Prostate gland (tissue), 2 donors: Measurements from ENCODE around the gene SPIRE2. TPM values are rescaled to one million over a fixed set of nuclear protein-coding genes. Genes with fewer than 3 reads are reported as not detected.

Experiments
- DNase-seq: peaks from one replicate; pipeline ENCODE4 v3.0.0-alpha.2; 2019; ENCODE audit warnings: low spot score
- H3K27ac ChIP-seq, 2 donors: fragments of 200-600 bp; sonication (generic); 2 replicates each; pipeline ENCODE4 v1.5.1; 2017 to 2019
- H3K27me3 ChIP-seq: fragments of 200-600 bp; sonication (generic); replicated peaks from 2 replicates; pipeline ENCODE4 v1.5.1; 2019; ENCODE audit not compliant: insufficient read depth
- H3K36me3 ChIP-seq, 2 donors: fragments of 200-600 bp; sonication (generic); 1 replicate in 1 of 2; 2 replicates in 1 of 2; pipeline versions ENCODE4 v1.5.1 to v1.8.1; 2017 to 2019
- H3K4me1 ChIP-seq: fragments of 200-600 bp; sonication (generic); replicated peaks from 2 replicates; pipeline ENCODE4 v1.5.1; 2019
- H3K4me3 ChIP-seq, 2 donors: fragments of 200-600 bp; sonication (generic); 2 replicates each; pipeline ENCODE4 v1.5.1; 2017 to 2019
- H3K9me3 ChIP-seq: fragments of 200-600 bp; sonication (generic); 2 replicates; pipeline ENCODE4 v1.5.1; 2017
- CTCF ChIP-seq, 4 experiments: fragments of 200-600 bp in 2 of 4; fragments of 450-650 bp in 2 of 4; sonication (generic) in 2 of 4; IDR thresholded peaks; 1 replicate in 3 of 4; 2 replicates in 1 of 4; pipeline ENCODE4 v1.5.1; 2016 to 2019; ENCODE audit warnings: antibody characterized with exemption in 4 of 4, mild to moderate bottlenecking in 2 of 4, moderate library complexity in 2 of 4
- POLR2A ChIP-seq: fragments of 450-650 bp; IDR thresholded peaks from one replicate; pipeline ENCODE4 v1.6.1; 2016; ENCODE audit warnings: antibody characterized with exemption, mild to moderate bottlenecking
- POLR2AphosphoS5 ChIP-seq: sonication (generic); formaldehyde crosslinking; IDR thresholded peaks from one replicate; pipeline ENCODE4 v1.6.1; 2017; ENCODE audit warnings: antibody characterized with exemption
- WGBS: methylation state at CpG from one replicate; pipeline ENCODE4 v1.1.5; 2018; 5-methylcytosine and 5-hydroxymethylcytosine counted together
- intact Hi-C: fragments of 100-400 bp; cut with DNase I; formaldehyde crosslinking; loops from one replicate; pipeline ENCODE4 v1.14.2; 2022
- total RNA-seq, 2 donors: library from RNA; depleted of rRNA; stranded (reverse); fragments of >200 nt; gene quantifications; one replicate each; pipeline ENCODE4 v1.1.0, GENCODE V29; 2016

The SPIRE2 gene
- total RNA-seq, 2 donors from 2014 or later: 13.7 to 15.5 TPM

- 54% methylated on average over 26 of the region's 26 CpGs for WGBS
- Histone ChIP-seq H3K27me3 (no peaks in the 10 kb centered on the region), H3K4me3 (no peak overlapping the region), H3K36me3 (no peaks in the 10 kb centered on the region), H3K4me1 (no peaks in the 10 kb centered on the region), H3K27ac (no peak overlapping the region), H3K9me3 (no peaks in the 10 kb centered on the region)
- TF ChIP-seq POLR2AphosphoS5 (no peak), CTCF (IDR thresholded peaks at IDR 0.05) (no peak), POLR2A (no peak)
- no peak for DNase-seq
- intact Hi-C loops: no loop called here
Observed at GRCh38 chr16:89842471-89843408, 14.5 kb downstream of the SPIRE2 start.

GRCh38 chr16:89843409-89844350, 15.4 kb downstream of the SPIRE2 start:
- intact Hi-C loops: no loop called here
- Histone ChIP-seq H3K36me3 (no peaks in the 10 kb centered on the region), H3K9me3 (no peaks in the 10 kb centered on the region), H3K4me3 (no peak overlapping the region), H3K27me3 (no peaks in the 10 kb centered on the region), H3K4me1 (no peaks in the 10 kb centered on the region), H3K27ac (no peak overlapping the region)
- TF ChIP-seq POLR2A (no peak), CTCF (IDR thresholded peaks at IDR 0.05) (no peak), POLR2AphosphoS5 (no peak)
- no peak for DNase-seq
- 78% methylated on average over 19 of the region's 20 CpGs for WGBS

GRCh38 chr16:89844739-89845339, 16.6 kb downstream of the SPIRE2 start:
- no peak for DNase-seq
- H3K9me3 ChIP-seq: no peaks in the 10 kb centered on the region
- 76% methylated on average over 13 of the region's 13 CpGs for WGBS
- no peak overlapping the region for H3K4me3 ChIP-seq
- no peaks in the 10 kb centered on the region for H3K36me3 ChIP-seq
- no peak for TF ChIP-seq POLR2A
- TF ChIP-seq POLR2AphosphoS5: no peak
- no peak for TF ChIP-seq CTCF (IDR thresholded peaks at IDR 0.05)
- intact Hi-C loops: no loop called here
- no peaks in the 10 kb centered on the region for H3K4me1 ChIP-seq
- no peak overlapping the region for H3K27ac ChIP-seq
- no peaks in the 10 kb centered on the region for H3K27me3 ChIP-seq

- no peaks in the 10 kb centered on the region for H3K27me3 ChIP-seq
- H3K4me3 ChIP-seq: no peak overlapping the region
- WGBS: 77% methylated on average over 13 of the region's 13 CpGs
- H3K9me3 ChIP-seq: no peaks in the 10 kb centered on the region
- no peaks in the 10 kb centered on the region for H3K36me3 ChIP-seq
- TF ChIP-seq CTCF (IDR thresholded peaks at IDR 0.05) (no peak), POLR2AphosphoS5 (no peak), POLR2A (no peak)
- intact Hi-C loops: no loop called here
- H3K27ac ChIP-seq: no peak overlapping the region
- no peaks in the 10 kb centered on the region for H3K4me1 ChIP-seq
- DNase-seq: no peak
Observed at GRCh38 chr16:89845417-89845816, 17.1 kb downstream of the SPIRE2 start.
